ENCODE data around the gene TTLL1. TPM values are rescaled to one million over a fixed set of nuclear protein-coding genes. Genes with fewer than 3 reads are reported as not detected.

The TTLL1 gene
- polyA plus RNA-seq, 1 donor: 4.6 TPM

DNA sequence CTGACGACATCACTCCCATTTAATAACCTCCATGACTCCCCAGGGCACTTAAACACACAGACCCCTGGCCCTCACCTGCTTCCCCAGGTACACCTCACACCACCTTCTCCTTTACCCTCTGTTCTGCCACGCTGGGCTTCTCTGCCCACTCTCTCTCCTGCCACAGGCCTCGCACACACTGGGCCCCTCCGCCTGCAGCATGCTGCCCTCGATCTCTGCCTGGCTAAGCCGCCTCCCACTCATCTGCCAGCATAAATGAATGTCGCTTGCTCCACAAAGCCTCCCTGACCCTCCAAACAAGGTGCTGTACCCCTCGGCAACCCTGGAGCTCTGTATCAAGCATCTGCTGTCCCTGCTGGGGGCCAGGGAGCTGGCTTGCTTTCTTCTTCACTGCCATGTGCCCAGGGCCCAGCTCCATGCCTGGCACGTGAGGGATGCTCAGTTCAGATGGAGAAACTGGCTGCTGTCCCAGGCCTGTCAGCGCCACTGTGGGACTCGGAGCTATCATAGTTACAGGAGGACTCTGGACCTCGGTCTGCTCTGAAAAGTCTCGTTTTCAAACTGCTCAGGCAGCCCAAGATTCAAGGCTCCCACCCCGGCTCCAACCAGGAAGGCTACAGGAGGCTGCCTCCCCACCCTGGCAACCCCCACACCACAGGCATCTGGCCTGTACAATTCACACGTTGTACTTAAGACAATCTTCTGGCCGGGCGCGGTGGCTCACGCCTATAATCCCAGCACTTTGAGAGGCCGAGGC, 11.9 kb downstream of the TTLL1 start:
- WGBS (ENCODE audit: insufficient coverage, low lambda C conversion rate): 100% methylated on average over 1 of the region's 20 CpGs
- DNase-seq: peak; percentile 47 to 64

GRCh38 chr22:43066844-43067385, 22.3 kb downstream of the TTLL1 start:
- H3K4me3 ChIP-seq (ENCODE audit: low read length): no peak overlapping the region
- H3K36me3 ChIP-seq (ENCODE audit: control insufficient read depth, insufficient read depth, low read length): peaks cover 8% of the 10 kb centered on the region
- no peaks in the 10 kb centered on the region for H3K27me3 ChIP-seq (ENCODE audit: control insufficient read depth, insufficient read depth, low read length)
- 100% methylated on average over 2 of the region's 11 CpGs for WGBS (ENCODE audit: insufficient coverage, low lambda C conversion rate)
- H3K4me1 ChIP-seq (ENCODE audit: control insufficient read depth, insufficient read depth, low read length): no peaks in the 10 kb centered on the region
- no peak for DNase-seq
- H3K9me3 ChIP-seq (ENCODE audit: control insufficient read depth, low read depth, low read length): no peaks in the 10 kb centered on the region
- no peak overlapping the region for H3K27ac ChIP-seq (ENCODE audit: low read length)

More for the DNA sequence above, 11.9 kb downstream of the TTLL1 start:
- Histone ChIP-seq H3K9me3 (ENCODE audit: control insufficient read depth, low read depth, low read length) (no peaks in the 10 kb centered on the region), H3K27ac (ENCODE audit: low read length) (no peak overlapping the region), H3K4me1 (ENCODE audit: control insufficient read depth, insufficient read depth, low read length) (peaks cover 19% of the 10 kb centered on the region), H3K27me3 (ENCODE audit: control insufficient read depth, insufficient read depth, low read length) (no peaks in the 10 kb centered on the region), H3K36me3 (ENCODE audit: control insufficient read depth, insufficient read depth, low read length) (no peaks in the 10 kb centered on the region), H3K4me3 (ENCODE audit: low read length) (no peak overlapping the region)

DNA sequence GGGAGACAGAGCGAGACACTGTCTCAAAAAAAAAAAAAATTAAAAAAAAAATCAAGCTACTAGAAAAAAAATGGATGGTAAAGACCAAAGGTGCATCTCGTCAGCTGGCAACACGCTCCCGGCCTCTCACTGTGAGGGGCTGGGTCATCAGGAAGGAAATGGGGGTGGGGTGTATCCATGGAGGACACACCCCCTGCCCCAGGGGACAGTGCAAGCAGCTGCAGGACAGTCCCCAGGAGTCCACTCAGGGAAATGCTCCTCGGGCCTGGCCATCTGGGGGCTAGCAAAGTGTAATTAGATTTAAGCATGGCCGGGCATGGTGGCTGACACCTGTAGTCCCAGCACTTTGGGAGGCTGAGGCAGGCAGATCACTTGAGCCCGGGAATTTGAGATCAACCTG, 23.1 kb downstream of the TTLL1 start:
- DNase-seq: no peak
- H3K9me3 ChIP-seq (ENCODE audit: control insufficient read depth, low read depth, low read length): no peaks in the 10 kb centered on the region
- H3K4me1 ChIP-seq (ENCODE audit: control insufficient read depth, insufficient read depth, low read length): no peaks in the 10 kb centered on the region
- H3K36me3 ChIP-seq (ENCODE audit: control insufficient read depth, insufficient read depth, low read length): peaks cover 8% of the 10 kb centered on the region
- H3K4me3 ChIP-seq (ENCODE audit: low read length): no peak overlapping the region
- no peaks in the 10 kb centered on the region for H3K27me3 ChIP-seq (ENCODE audit: control insufficient read depth, insufficient read depth, low read length)
- no peak overlapping the region for H3K27ac ChIP-seq (ENCODE audit: low read length)
- 100% methylated on average over 1 of the region's 7 CpGs for WGBS (ENCODE audit: insufficient coverage, low lambda C conversion rate)

DNA sequence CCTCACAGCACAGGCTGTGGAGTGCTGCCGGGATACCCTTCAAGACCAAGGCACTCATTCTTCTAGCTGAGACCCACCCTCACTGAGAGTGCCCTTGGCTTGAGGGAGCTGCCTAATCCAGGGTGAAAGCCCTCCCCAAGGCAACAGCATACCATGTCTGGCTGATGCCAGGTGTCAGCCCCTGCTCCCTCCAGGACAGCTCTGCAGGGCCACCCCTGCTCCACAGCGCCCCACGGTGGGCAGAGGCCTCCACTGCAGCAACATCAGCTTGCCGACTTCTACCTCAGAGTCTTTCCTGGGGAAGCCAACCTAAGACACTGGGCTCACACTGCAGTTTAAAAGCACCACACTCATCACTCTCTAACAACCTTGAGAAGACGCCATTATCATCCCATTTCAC, 29.0 kb downstream of the TTLL1 start:
- WGBS (ENCODE audit: insufficient coverage, low lambda C conversion rate): no CpG with 5 or more reads among the region's 5 CpGs
- H3K27me3 ChIP-seq (ENCODE audit: control insufficient read depth, insufficient read depth, low read length): no peaks in the 10 kb centered on the region
- no peak for DNase-seq
- H3K36me3 ChIP-seq (ENCODE audit: control insufficient read depth, insufficient read depth, low read length): no peaks in the 10 kb centered on the region
- H3K27ac ChIP-seq (ENCODE audit: low read length): no peak overlapping the region
- H3K4me1 ChIP-seq (ENCODE audit: control insufficient read depth, insufficient read depth, low read length): no peaks in the 10 kb centered on the region
- no peak overlapping the region for H3K4me3 ChIP-seq (ENCODE audit: low read length)
- H3K9me3 ChIP-seq (ENCODE audit: control insufficient read depth, low read depth, low read length): no peaks in the 10 kb centered on the region

GRCh38 chr22:43057641-43058040, 31.6 kb downstream of the TTLL1 start:
- H3K27me3 ChIP-seq (ENCODE audit: control insufficient read depth, insufficient read depth, low read length): no peaks in the 10 kb centered on the region
- H3K36me3 ChIP-seq (ENCODE audit: control insufficient read depth, insufficient read depth, low read length): no peaks in the 10 kb centered on the region
- no peaks in the 10 kb centered on the region for H3K9me3 ChIP-seq (ENCODE audit: control insufficient read depth, low read depth, low read length)
- H3K4me3 ChIP-seq (ENCODE audit: low read length): no peak overlapping the region
- 80% methylated on average over 1 of the region's 7 CpGs for whole genome bisulfite sequencing (ENCODE audit: insufficient coverage, low lambda C conversion rate)
- H3K27ac ChIP-seq (ENCODE audit: low read length): no peak overlapping the region
- H3K4me1 ChIP-seq (ENCODE audit: control insufficient read depth, insufficient read depth, low read length): no peaks in the 10 kb centered on the region
- DNase-seq: no peak

DNA sequence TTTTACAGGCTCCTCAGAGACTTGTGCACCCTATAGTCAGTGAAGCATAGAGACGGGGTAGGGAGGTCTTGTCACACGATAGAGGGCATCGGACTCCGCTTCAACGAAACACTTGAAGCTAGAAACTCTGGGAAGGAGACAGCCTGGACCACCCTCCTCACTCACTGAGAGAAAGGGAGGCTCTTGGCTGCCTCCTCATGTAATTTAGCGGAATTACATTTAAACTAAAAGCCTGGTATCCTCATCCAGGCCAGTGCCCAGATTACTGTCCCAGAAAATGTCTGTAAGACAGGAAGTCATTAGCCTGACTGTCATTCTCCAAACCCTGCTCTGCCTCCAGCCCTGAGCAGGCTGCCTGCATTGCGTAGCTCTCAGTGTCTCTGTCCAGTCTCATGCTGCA, 36.0 kb downstream of the TTLL1 start:
- no peak for DNase-seq
- no peaks in the 10 kb centered on the region for H3K36me3 ChIP-seq (ENCODE audit: control insufficient read depth, insufficient read depth, low read length)
- no peaks in the 10 kb centered on the region for H3K9me3 ChIP-seq (ENCODE audit: control insufficient read depth, low read depth, low read length)
- no peak overlapping the region for H3K4me3 ChIP-seq (ENCODE audit: low read length)
- H3K4me1 ChIP-seq (ENCODE audit: control insufficient read depth, insufficient read depth, low read length): no peaks in the 10 kb centered on the region
- no peak overlapping the region for H3K27ac ChIP-seq (ENCODE audit: low read length)
- H3K27me3 ChIP-seq (ENCODE audit: control insufficient read depth, insufficient read depth, low read length): no peaks in the 10 kb centered on the region
- no CpG with 5 or more reads among the region's 7 CpGs for WGBS (ENCODE audit: insufficient coverage, low lambda C conversion rate)

DNA sequence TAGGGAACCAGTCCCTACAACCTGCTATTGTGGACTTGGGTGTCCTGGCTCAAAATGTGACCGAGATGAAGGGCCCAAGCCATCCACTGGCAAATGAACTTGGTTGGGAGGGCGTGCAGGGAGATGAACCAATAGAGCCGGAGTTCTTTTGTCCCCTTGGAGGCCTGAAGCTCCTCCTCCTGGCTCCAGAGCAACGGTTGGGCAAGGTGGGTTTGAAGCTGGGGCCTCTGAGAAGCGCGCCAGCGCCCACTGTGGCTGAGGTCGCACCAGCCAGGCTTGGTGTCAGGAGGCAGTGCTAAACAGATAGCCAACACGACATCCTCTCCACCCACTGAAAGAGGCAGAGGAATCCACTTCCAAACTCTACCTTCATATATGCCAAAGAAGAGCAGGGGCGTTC, 38.2 kb downstream of the TTLL1 start:
- Histone ChIP-seq H3K27me3 (ENCODE audit: control insufficient read depth, insufficient read depth, low read length) (no peaks in the 10 kb centered on the region), H3K27ac (ENCODE audit: low read length) (no peak overlapping the region), H3K4me3 (ENCODE audit: low read length) (no peak overlapping the region), H3K9me3 (ENCODE audit: control insufficient read depth, low read depth, low read length) (no peaks in the 10 kb centered on the region), H3K36me3 (ENCODE audit: control insufficient read depth, insufficient read depth, low read length) (no peaks in the 10 kb centered on the region), H3K4me1 (ENCODE audit: control insufficient read depth, insufficient read depth, low read length) (no peaks in the 10 kb centered on the region)
- WGBS (ENCODE audit: insufficient coverage, low lambda C conversion rate): no CpG with 5 or more reads among the region's 10 CpGs
- DNase-seq: no peak

DNA sequence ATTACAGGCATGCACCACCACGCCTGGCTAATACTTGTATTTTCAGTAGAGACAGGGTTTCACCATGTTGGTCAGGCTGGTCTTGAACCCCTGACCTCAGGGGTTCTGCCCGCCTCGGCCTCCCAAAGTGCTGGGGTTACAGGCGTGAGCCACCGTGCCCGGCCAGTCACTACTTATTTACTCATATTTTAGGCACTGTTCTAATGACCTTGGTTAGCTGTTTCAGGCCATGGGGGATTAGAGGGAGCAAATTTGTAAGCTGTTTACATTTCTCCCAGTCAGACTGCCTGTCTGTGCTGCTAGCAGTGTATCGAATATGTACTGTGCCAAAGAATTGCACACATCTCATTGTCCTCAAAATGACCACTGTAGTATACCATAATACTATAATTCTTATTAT, 41.6 kb downstream of the TTLL1 start:
- Histone ChIP-seq H3K9me3 (ENCODE audit: control insufficient read depth, low read depth, low read length) (no peaks in the 10 kb centered on the region), H3K27ac (ENCODE audit: low read length) (no peak overlapping the region), H3K4me3 (ENCODE audit: low read length) (no peak overlapping the region), H3K27me3 (ENCODE audit: control insufficient read depth, insufficient read depth, low read length) (no peaks in the 10 kb centered on the region), H3K4me1 (ENCODE audit: control insufficient read depth, insufficient read depth, low read length) (no peaks in the 10 kb centered on the region), H3K36me3 (ENCODE audit: control insufficient read depth, insufficient read depth, low read length) (no peaks in the 10 kb centered on the region)
- no peak for DNase-seq
- WGBS (ENCODE audit: insufficient coverage, low lambda C conversion rate): no CpG with 5 or more reads among the region's 7 CpGs

DNA sequence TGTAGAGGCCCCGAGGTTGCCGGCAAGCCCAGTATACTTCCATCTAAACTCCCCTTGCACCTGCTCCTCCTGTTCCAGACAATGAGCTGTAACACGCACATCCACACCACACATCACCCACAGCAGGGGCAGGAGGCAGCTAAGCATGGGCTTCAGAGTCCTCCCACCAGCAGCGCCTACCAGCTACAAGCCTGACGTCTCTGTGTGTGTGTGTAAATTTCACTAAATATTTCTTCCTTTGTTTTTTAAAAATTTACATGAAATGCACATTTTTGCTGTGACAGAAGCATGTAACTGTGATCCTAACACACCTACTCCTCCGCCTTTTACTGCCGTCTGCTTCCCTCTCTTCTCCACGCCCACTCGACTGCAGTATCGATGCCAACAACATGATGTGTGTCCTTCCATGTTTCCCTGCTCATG, 44.9 kb downstream of the TTLL1 start:
- Histone ChIP-seq H3K27me3 (ENCODE audit: control insufficient read depth, insufficient read depth, low read length) (no peaks in the 10 kb centered on the region), H3K36me3 (ENCODE audit: control insufficient read depth, insufficient read depth, low read length) (no peaks in the 10 kb centered on the region), H3K4me3 (ENCODE audit: low read length) (no peak overlapping the region), H3K4me1 (ENCODE audit: control insufficient read depth, insufficient read depth, low read length) (no peaks in the 10 kb centered on the region), H3K9me3 (ENCODE audit: control insufficient read depth, low read depth, low read length) (no peaks in the 10 kb centered on the region), H3K27ac (ENCODE audit: low read length) (no peak overlapping the region)
- 93% methylated on average over 5 of the region's 10 CpGs for WGBS (ENCODE audit: insufficient coverage, low lambda C conversion rate)
- DNase-seq: no peak

- Histone ChIP-seq H3K36me3 (ENCODE audit: control insufficient read depth, insufficient read depth, low read length) (no peaks in the 10 kb centered on the region), H3K4me3 (ENCODE audit: low read length) (no peak overlapping the region), H3K9me3 (ENCODE audit: control insufficient read depth, low read depth, low read length) (no peaks in the 10 kb centered on the region), H3K27ac (ENCODE audit: low read length) (no peak overlapping the region), H3K4me1 (ENCODE audit: control insufficient read depth, insufficient read depth, low read length) (no peaks in the 10 kb centered on the region), H3K27me3 (ENCODE audit: control insufficient read depth, insufficient read depth, low read length) (no peaks in the 10 kb centered on the region)
- no peak for DNase-seq
- 88% methylated on average over 3 of the region's 20 CpGs for WGBS (ENCODE audit: insufficient coverage, low lambda C conversion rate)
Observed at GRCh38 chr22:43042101-43042780, 47.0 kb downstream of the TTLL1 start.
